A673 (cell line): ENCODE data around the gene PARP4.

Experiments used
- CTCF ChIP-seq: fragments of 300-800, 200-600 bp; sonication (generic); conservative IDR thresholded peaks from 2 replicates; pipeline ENCODE4 v1.5.1; 2017; ENCODE audit warnings: low read depth, mild to moderate bottlenecking, antibody characterized with exemption, low read length, moderate library complexity, mixed read lengths
- EZH2 ChIP-seq: fragments of 200-600 bp; sonication (generic); IDR thresholded peaks from 2 replicates; pipeline ENCODE4 v1.6.1; 2017; ENCODE audit warnings: borderline replicate concordance, low read depth, mild to moderate bottlenecking, mixed read lengths, antibody characterized with exemption, low read length; ENCODE audit not compliant: poor library complexity, severe bottlenecking

DNA sequence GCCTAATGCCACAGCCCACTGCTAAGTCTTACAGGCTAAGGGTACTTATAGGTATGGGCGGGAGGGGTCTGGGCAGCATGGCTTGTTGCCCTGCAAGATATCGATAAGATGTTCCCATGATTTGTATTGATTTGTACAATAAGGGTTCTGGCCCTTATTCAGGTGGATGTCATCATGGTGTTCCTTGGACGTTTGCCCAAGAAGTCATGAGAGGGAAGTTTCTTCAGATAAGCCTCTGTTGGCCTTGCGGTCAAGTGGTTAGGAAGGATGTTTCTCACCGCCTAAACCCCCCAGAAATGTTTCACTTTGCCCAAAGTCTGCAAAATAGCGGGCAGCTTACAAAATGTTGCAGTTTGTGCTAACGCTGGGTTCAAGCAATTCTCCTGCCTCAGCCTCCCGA lies 7.3 kb downstream of the PARP4 start:
- no peak for TF ChIP-seq CTCF
- TF ChIP-seq EZH2 = no peak
